K562 (cell line): ENCODE measurements around the gene OR6K3. TPM values are rescaled to one million over a fixed set of nuclear protein-coding genes. Genes with fewer than 3 reads are reported as not detected.

ENCODE experiments used
- CHD7 ChIP-seq: fragments of 200-600 bp; sonication (generic); IDR thresholded peaks from one replicate; pipeline ENCODE4 v1.6.1; 2012; ENCODE audit warnings: mild to moderate bottlenecking, low read depth, low read length, inconsistent platforms
- MGA ChIP-seq: fragments of 450-650 bp; IDR thresholded peaks from 2 replicates; pipeline ENCODE4 v1.6.1; 2016; ENCODE audit warnings: mild to moderate bottlenecking, moderate library complexity
- ZBTB1 ChIP-seq: sonication (generic); formaldehyde crosslinking; IDR thresholded peaks from 2 replicates; pipeline ENCODE4 v1.8.1; 2023; ENCODE audit warnings: missing genetic modification reagents, low read depth, mild to moderate bottlenecking, borderline replicate concordance
- polyA plus RNA-seq, 8 experiments: library from polyadenylated mRNA; depleted of rRNA in 4 of 8; stranded (reverse) in 5 of 8; unstranded in 3 of 8; fragments of >200 nt; fragmentation: Nextera tagmentation in 2 of 8; fragmentation: Illumina TruSeq in 1 of 8; extraction: Ambion mirVana in 2 of 8; extraction: Trizol in 1 of 8; gene quantifications; 2 replicates each; pipeline versions ENCODE4 v1.2.1 to v1.2.3, GENCODE V29; 2011 to 2014; ENCODE audit warnings: inconsistent platforms in 1 of 8, missing spikeins in 1 of 8
- total RNA-seq, 7 experiments: library from RNA; depleted of rRNA in 6 of 7; stranded (reverse); fragments of >200 nt in 6 of 7; fragmentation: Illumina TruSeq in 2 of 7; extraction: Trizol in 2 of 7; gene quantifications; 2 replicates each; pipeline versions ENCODE4 v1.2.1 to v1.2.3, GENCODE V29; 2011 to 2021; ENCODE audit warnings: low replicate concordance in 1 of 7

OR6K3 gene
- total and polyA plus RNA-seq, 9 of the 15 experiments (the other 6 are each of a cell fraction or from before 2014, with no cell fraction given) = not detected

- TF ChIP-seq CHD7 = no peak
- no peak for TF ChIP-seq ZBTB1 (CRISPR knock-in tag)
- peak; percentile 15; the same call in 1 of the 2 replicates for TF ChIP-seq MGA
Observed at GRCh38 chr1:158731707-158732106, 11.2 kb upstream of the OR6K3 start (continued).
